ENCODE results near the gene PPP1R37. TPM values are rescaled to one million over a fixed set of nuclear protein-coding genes. Genes with fewer than 3 reads are reported as not detected.

PPP1R37 gene
- total RNA-seq, 1 experiment from 2014 or later = 46.2 TPM

GRCh38 chr19:45137179-45137761, 44.3 kb downstream of the PPP1R37 start:
- DNase-seq (ENCODE audit: low read depth) = peak; percentile 62

DNA sequence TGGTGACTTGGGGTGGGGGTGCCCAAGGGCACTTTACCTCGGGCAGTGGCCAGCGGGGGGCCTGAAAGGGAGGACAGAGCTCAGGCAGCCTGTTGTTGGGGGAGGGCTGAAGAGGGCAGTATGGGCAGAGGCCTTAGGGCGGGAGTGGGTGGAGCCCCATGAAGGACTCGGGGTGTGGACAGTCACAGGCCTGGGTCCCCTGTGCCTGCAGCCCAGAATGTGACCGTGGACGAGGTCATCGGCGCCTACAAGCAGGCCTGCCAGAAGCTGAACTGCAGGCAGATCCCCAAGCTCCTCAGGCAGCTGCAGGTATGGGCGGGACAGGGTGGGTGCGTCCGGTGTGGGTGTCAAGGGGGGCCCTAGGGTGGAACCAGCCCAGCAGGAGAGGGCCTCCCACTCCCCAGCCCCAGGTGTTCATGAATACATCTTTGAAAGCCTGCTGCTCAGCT, 45.3 kb downstream of the PPP1R37 start:
- DNase-seq (ENCODE audit: low read depth) = no peak

- DNase-seq (ENCODE audit: low read depth) = no peak
These were observed 46.5 kb downstream of the PPP1R37 start for GRCh38 chr19:45139286-45140143.

DNA sequence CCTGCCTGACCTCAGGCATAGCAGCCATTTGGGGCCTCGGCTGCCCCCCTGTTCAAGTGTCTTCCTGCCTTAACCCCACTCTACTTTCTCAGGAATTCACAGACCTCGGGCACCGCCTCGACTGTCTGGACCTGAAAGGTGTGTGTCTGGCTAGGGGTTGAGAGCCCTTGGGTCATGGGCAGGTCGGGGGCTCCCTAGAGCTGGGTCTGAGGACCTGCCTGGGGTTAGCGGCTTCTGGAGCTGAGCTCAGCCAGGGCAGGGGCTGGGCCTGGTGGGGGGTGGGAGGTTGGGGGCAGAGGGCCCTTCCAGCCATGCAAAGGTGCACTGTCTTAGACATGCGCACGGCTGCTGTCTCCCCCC, 47.1 kb downstream of the PPP1R37 start:
- DNase-seq (ENCODE audit: low read depth) = no peak

GRCh38 chr19:45140533-45140932, 47.6 kb downstream of the PPP1R37 start:
- DNase-seq (ENCODE audit: low read depth) = no peak

DNA sequence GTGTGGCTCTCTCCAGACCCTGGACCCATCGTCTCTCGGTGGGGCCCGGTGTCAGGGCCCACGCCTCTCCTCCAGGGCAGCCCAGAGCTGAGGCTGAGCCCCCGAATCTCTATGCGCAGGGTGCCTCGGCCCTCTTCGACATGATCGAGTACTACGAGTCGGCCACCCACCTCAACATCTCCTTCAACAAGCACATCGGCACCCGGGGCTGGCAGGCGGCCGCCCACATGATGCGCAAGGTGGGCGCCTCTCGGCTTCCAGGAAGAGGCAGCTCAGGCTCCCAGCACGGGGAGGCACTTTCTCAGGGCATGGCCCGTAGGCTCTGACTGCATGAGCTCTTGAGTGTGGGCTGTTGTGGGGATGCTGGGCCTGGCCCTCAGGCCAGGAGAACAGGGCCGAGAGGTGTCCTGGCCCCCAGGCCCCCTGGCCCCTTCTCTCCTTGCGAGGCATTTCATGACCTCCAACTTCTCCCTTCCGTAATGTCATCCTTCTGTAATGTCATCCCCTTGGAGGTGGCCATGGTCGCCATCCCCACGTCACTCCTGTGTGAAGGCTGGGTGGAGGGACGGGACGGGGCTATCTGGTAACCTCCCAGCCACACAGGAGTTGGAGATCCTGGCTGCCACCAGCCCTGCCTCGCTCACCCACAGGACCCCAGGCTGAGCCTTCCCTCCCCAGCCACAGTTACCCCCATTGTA, 48.4 kb downstream of the PPP1R37 start:
- no peak for DNase-seq (ENCODE audit: low read depth)

- DNase-seq (ENCODE audit: low read depth) = no peak
These were observed 49.2 kb downstream of the PPP1R37 start for GRCh38 chr19:45142016-45142725.

DNA sequence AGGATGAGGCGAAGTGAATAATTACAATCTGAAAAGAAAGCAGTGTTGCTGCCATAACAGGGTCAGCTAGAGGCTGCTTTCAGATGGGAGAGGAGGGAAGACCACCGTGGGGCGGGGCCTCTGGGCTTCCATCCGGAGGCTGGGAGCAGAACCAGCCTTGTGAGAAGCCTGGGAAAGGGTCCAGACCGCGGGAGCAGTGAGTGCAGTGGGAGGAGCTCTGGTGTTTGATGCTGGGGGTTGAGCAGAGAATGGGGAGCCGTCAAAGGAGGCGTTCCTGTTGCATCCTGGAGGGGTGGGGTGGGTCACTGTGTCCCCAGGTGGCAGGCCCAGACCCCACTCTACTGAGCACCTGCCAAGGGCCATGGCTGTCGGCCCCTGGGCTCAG, 49.7 kb downstream of the PPP1R37 start:
- no peak for DNase-seq (ENCODE audit: low read depth)

DNA sequence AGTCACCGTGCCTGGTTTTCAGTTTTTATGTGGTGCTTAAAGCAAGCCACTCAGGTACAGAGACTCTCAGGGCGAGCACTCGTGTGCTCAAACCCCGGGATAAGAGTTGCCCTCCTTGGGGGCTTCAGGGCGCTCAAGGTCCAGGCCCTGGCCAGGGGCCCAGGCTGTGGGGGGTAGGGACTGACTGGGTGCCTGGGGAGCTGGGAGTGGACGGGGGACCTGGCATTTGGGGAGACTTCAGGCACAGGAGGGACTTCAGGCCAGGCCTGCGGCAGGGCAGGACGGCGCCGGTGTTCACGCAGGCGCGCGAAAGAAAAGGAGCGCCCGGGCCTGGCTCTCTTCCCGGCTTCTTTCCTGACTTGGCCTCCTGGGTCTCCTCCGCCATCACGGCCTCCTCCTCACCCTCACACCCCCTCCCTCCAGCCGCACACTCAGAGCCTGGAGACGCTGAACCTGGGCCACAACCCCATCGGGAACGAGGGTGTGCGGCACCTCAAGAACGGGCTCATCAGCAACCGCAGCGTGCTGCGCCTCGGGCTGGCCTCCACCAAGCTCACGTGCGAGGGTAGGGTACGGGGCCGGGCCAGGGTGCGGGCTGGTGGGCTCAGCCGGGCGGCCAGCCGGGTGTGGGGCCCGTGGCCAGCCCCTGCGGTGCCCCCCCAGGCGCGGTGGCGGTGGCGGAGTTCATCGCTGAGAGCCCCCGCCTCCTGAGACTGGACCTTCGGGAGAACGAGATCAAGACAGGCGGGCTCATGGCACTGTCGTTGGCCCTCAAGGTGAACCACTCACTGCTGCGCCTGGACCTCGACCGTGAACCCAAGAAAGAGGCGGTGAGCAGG, 51.7 kb downstream of the PPP1R37 start:
- no peak for DNase-seq (ENCODE audit: low read depth)

DNA sequence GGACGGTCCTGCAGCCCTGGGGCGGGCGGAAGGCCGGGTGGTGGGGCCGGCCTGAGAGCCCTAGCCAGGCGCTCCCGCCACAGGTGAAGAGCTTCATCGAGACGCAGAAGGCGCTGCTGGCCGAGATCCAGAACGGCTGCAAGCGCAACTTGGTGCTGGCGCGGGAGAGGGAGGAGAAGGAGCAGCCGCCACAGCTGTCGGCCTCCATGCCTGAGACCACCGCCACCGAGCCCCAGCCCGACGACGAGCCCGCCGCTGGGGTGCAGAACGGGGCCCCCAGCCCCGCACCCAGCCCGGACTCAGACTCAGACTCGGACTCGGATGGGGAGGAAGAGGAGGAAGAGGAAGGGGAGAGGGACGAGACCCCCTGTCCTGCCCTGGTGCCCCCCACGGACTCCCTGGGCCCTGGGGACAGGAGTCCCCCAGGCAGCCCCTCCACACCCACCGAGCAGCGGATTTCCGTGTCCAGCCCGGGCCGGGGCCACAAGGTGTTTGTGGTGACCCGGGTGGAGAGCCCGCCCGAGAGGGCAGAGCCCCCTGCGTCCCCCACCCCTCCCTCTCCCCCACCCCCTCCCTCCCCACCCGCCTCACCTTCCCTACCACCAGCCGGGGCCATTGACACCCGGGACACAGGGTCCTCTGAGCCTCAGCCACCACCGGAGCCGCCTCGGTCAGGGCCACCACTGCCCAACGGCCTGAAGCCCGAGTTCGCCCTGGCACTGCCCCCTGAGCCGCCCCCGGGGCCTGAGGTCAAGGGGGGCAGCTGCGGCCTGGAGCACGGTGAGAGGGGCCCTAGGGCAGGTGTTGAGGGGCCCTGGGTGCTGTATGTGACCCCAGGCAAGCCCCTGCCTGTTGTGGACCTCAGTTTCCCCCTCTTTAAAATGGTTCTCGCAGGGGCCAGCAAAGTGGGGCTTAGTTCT, 52.6 kb downstream of the PPP1R37 start:
- DNase-seq (ENCODE audit: low read depth) = no peak

DNA sequence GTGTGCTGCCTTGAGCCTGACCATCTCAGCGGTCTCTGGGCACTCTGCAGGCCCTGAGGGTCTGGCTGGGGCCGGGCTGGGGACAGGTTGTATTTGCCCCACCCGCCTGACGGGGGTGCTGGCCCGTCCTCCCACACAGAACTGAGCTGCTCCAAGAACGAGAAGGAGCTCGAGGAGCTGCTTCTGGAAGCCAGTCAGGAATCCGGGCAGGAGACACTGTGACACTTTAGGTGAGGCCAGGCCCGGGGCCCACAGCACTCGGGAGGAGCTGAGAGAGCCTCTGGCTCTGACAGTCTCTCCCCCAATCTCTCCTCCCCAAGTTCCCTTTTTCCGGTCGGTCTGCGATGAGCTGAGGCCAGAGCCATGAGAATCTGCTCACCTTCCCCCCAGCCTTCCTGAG, 53.3 kb downstream of the PPP1R37 start:
- DNase-seq (ENCODE audit: low read depth) = no peak

GRCh38 chr19:45146741-45147205, 53.8 kb downstream of the PPP1R37 start:
- no peak for DNase-seq (ENCODE audit: low read depth)

DNA sequence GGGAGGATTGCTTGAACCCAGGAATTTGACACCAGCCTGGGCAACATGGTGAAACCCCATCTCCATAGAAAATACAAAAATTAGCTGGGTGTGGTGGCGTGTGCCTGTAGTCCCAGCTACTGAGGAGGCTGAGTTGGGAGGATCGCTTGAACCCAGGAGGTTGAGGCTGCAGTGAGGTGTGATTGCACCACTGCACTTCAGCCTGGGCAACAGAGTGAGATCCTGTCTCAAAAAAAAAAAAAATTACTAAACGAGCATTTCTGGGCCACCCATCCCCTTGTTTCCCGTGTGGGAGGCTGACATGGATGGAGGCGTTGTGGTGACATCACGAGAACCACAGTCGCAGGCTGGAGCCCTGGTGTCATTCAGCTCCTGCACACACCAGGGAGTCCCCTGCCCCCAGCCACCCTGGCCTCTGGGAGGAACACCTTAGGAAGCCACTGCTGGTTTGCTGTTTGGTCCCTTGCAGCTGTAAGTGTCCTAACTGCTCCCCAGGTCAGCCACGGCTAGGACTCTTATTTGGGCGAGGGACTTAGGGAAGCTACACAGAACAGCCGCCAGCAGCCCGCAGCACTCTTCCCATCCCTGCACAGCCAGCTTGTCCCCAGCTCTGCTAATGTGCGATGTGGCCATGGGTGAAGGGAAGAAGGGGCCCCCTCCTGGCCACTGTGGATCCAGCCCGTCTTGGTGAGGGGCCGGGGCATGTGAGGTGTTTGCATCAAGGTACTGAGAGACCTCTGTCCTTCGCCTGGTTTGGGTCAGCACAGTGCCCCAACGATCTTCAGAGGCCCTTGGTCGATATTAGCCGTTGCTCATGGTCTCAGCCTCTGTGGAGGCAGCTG, 55.1 kb downstream of the PPP1R37 start:
- no peak for DNase-seq (ENCODE audit: low read depth)

- DNase-seq (ENCODE audit: low read depth) = no peak
These were observed 56.1 kb downstream of the PPP1R37 start for GRCh38 chr19:45149129-45149528.

DNA sequence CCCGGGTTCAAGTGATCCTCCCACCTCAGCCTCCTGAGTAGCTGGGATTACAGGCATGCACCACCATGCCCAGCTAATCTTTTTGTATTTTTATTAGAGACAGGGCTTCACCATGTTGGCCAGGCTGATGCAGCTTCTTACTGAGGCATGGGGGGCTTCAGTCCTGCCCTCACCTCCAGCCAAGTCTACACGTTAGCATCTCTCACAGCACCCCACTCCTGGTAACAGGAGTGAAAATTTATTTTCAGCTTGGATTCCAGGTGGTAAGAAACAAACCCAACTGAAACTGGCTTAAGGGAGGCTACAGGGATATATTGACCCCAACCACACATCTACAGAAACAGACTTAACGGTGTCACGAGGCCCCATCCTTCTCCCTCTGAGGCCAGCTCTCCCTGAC, 57.2 kb downstream of the PPP1R37 start:
- no peak for DNase-seq (ENCODE audit: low read depth)

DNA sequence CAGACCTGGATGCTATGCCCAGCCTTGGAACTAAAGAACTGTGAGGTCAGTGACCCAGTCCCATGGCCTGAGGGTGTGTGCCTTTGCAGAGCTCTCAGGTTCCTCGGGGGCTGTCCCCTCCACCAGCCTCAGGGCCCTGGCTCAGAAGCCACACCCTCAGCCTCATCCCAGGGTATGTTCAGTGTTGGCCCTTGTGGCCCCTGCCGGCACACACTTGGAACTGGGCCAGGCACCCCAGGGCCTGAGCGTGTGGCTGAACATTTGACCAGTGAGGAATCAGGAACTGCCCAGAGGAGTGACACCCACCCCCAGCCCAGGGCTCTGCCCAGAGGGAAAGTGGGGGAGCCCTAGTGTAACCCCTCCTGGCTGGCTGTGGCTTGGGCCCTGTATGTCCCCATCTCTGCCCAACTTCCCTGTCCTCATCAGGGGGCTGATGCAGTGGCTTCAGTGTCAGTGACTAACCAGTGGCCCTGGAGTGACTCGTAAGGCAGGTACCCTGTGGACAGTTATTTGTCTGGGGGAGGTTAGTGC, 57.8 kb downstream of the PPP1R37 start:
- DNase-seq (ENCODE audit: low read depth) = no peak

GRCh38 chr19:45151320-45151719, 58.3 kb downstream of the PPP1R37 start:
- DNase-seq (ENCODE audit: low read depth) = no peak

DNA sequence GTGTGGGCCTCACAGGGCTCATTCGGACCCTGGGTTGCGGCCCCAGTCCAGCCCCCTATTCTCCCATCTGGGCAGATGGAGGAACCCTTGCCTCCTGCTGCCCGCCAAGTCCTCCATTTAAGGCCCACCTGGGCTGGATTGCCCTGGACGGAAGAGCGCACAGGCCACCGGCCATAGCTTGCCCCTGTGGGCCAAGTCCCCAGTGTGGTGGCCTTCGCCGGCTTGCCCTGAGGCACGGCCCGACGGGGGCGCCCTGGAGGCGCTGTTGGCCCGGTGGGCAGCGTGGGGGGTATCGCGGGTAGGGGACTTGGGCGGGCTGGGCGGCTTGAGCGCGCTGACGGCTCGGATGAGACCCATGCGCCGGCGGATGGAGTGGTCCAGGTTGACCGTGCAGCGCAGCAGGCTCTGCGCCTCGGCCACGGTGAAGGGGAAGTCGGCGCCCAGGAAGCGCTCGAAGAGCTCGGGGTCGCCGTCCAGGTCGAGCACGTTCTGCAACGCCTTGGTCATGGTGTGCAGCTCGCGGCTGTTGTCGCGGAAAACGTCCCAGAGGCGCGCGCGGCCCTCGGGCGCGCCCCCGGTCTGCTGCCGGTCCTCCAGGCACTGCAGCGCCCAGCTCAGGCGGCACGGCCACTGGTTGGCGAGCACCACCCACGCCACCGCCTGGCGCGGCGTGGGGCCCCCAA, 59.0 kb downstream of the PPP1R37 start:
- no peak for DNase-seq (ENCODE audit: low read depth)

All from LHCN-M2 (cell line).